Loucy (cell line): ENCODE results near the gene TCF7L2.

Experiments used
- H2AFZ ChIP-seq: fragments of 200-600 bp; sonication (generic); 2 replicates; pipeline ENCODE4 v1.6.0; 2016; ENCODE audit warnings: antibody characterized with exemption, mild to moderate bottlenecking, low read length, moderate library complexity
- H3F3A ChIP-seq: fragments of 200-600 bp; 2 replicates; pipeline ENCODE4 v1.6.0; 2016; ENCODE audit warnings: antibody characterized with exemption, low read depth, mild to moderate bottlenecking
- H3K27me3 ChIP-seq: fragments of 200-600 bp; sonication (generic); 2 replicates; pipeline ENCODE4 v1.6.1; 2014; ENCODE audit warnings: low read length, mild to moderate bottlenecking; ENCODE audit not compliant: insufficient read depth, poor library complexity, severe bottlenecking
- H3K36me3 ChIP-seq: fragments of 200-600 bp; sonication (generic); 2 replicates; pipeline ENCODE4 v1.6.1; 2016; ENCODE audit warnings: low read length; ENCODE audit not compliant: insufficient read depth
- H3K4me1 ChIP-seq: fragments of 200-600 bp; sonication (generic); 2 replicates; pipeline ENCODE4 v1.5.1; 2014; ENCODE audit warnings: low read length, mild to moderate bottlenecking; ENCODE audit not compliant: insufficient read depth, poor library complexity, severe bottlenecking
- H3K4me2 ChIP-seq: fragments of 200-600 bp; sonication (generic); 2 replicates; pipeline ENCODE4 v1.6.0; 2014; ENCODE audit warnings: antibody characterized with exemption, low read length, low read depth, mild to moderate bottlenecking; ENCODE audit not compliant: poor library complexity, severe bottlenecking
- H3K4me3 ChIP-seq: fragments of 200-600 bp; sonication (generic); 2 replicates; pipeline ENCODE4 v1.5.1; 2014; ENCODE audit warnings: low read length, mild to moderate bottlenecking, mixed read lengths; ENCODE audit not compliant: poor library complexity, severe bottlenecking
- H3K79me2 ChIP-seq: fragments of 200-600 bp; sonication (generic); 2 replicates; pipeline ENCODE4 v1.6.1; 2014; ENCODE audit warnings: low read length; ENCODE audit not compliant: insufficient read depth
- H3K9ac ChIP-seq: fragments of 200-600 bp; sonication (generic); 2 replicates; pipeline ENCODE4 v1.6.0; 2014; ENCODE audit warnings: mild to moderate bottlenecking, low read depth, low read length, moderate library complexity; ENCODE audit not compliant: poor library complexity, severe bottlenecking
- H3K9me2 ChIP-seq: fragments of 200-600 bp; sonication (generic); replicated peaks from 2 replicates; pipeline ENCODE4 v1.6.1; 2016; ENCODE audit warnings: low read depth, low read length, mixed read lengths
- H3K9me3 ChIP-seq: fragments of 200-600 bp; sonication (generic); 2 replicates; pipeline ENCODE4 v1.6.1; 2014; ENCODE audit warnings: mild to moderate bottlenecking, antibody characterized with exemption, low read length, low read depth; ENCODE audit not compliant: insufficient read depth
- H4K20me1 ChIP-seq: fragments of 200-600 bp; sonication (generic); 2 replicates; pipeline ENCODE4 v1.6.0; 2014; ENCODE audit warnings: antibody characterized with exemption, low read length, mild to moderate bottlenecking; ENCODE audit not compliant: insufficient read depth, poor library complexity, severe bottlenecking
- EZH2phosphoT487 ChIP-seq: fragments of 200-600 bp; IDR thresholded peaks from 2 replicates; pipeline ENCODE4 v1.6.1; 2018; ENCODE audit warnings: antibody characterized with exemption, mild to moderate bottlenecking, moderate library complexity, borderline replicate concordance
- TF ChIP-seq, protein P1 (sequence below): fragments of 200-600 bp; sonication (generic); conservative IDR thresholded peaks from 2 replicates; pipeline ENCODE4 v1.5.1; 2014; ENCODE audit warnings: mild to moderate bottlenecking, antibody characterized with exemption, low read length

The TCF7L2 gene

DNA sequence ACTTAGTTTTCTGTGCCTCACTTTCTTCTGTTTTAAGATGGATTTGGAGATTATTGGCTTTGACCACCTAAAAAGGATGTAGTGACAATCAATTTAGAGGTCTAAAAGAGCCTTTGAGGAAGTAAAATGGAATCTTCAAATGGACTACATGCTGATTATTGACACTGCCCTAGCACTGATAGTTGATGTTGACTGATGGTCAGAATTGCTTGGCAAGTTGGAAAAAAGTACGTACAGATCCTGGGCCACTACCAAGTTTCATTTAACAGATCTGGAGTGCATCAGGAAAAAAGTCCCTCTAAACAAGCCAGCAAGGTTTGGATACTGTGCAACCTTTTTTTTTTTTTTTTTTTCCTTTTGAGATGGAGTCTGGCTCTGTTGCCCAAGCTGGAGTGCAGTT, 81.1 kb downstream of the TCF7L2 start:
- Histone ChIP-seq H3K36me3 (no peaks in the 10 kb centered on the region), H3K79me2 (peaks cover 22% of the 10 kb centered on the region), H4K20me1 (peaks cover 4% of the 10 kb centered on the region), H3K27me3 (no peaks in the 10 kb centered on the region), H3K4me1 (peaks cover 35% of the 10 kb centered on the region), H3F3A (no peaks in the 10 kb centered on the region), H2AFZ (no peak overlapping the region), H3K4me2 (no peak overlapping the region), H3K4me3 (no peak overlapping the region), H3K9me2 (no peaks in the 10 kb centered on the region), H3K9ac (no peak overlapping the region), H3K9me3 (no peaks in the 10 kb centered on the region)
- no peak for TF ChIP-seq EZH2phosphoT487
- TF ChIP-seq, protein P1, sequence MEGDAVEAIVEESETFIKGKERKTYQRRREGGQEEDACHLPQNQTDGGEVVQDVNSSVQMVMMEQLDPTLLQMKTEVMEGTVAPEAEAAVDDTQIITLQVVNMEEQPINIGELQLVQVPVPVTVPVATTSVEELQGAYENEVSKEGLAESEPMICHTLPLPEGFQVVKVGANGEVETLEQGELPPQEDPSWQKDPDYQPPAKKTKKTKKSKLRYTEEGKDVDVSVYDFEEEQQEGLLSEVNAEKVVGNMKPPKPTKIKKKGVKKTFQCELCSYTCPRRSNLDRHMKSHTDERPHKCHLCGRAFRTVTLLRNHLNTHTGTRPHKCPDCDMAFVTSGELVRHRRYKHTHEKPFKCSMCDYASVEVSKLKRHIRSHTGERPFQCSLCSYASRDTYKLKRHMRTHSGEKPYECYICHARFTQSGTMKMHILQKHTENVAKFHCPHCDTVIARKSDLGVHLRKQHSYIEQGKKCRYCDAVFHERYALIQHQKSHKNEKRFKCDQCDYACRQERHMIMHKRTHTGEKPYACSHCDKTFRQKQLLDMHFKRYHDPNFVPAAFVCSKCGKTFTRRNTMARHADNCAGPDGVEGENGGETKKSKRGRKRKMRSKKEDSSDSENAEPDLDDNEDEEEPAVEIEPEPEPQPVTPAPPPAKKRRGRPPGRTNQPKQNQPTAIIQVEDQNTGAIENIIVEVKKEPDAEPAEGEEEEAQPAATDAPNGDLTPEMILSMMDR: no peak

DNA sequence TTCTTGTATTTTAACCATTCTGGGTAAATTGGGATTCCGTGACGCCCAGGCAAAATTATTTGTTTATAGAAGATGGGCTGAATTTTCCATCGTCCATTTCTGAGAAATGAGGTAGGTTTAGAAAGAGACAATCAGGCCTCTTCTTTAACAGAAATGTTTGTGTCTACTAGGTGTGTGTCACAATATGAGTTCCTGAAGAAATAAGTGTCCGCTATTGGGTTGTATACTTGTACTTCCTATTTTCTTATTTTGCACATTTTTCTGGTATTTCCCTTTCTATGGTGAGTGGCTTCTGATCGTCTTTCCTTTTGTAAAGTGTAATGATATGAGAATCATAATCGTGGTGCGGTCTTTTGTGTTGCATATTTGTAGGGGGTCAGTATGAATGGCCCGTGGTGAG, 83.9 kb downstream of the TCF7L2 start:
- no peaks in the 10 kb centered on the region for H3F3A ChIP-seq
- no peaks in the 10 kb centered on the region for H4K20me1 ChIP-seq
- H2AFZ ChIP-seq: no peak overlapping the region
- H3K36me3 ChIP-seq: no peaks in the 10 kb centered on the region
- H3K9ac ChIP-seq: no peak overlapping the region
- H3K4me1 ChIP-seq: peaks cover 7% of the 10 kb centered on the region
- H3K79me2 ChIP-seq: peaks cover 13% of the 10 kb centered on the region
- no peaks in the 10 kb centered on the region for H3K9me2 ChIP-seq
- no peaks in the 10 kb centered on the region for H3K9me3 ChIP-seq
- no peak overlapping the region for H3K4me2 ChIP-seq
- H3K27me3 ChIP-seq: no peaks in the 10 kb centered on the region
- TF ChIP-seq, protein P1: no peak
- no peak for TF ChIP-seq EZH2phosphoT487
- H3K4me3 ChIP-seq: no peak overlapping the region

DNA sequence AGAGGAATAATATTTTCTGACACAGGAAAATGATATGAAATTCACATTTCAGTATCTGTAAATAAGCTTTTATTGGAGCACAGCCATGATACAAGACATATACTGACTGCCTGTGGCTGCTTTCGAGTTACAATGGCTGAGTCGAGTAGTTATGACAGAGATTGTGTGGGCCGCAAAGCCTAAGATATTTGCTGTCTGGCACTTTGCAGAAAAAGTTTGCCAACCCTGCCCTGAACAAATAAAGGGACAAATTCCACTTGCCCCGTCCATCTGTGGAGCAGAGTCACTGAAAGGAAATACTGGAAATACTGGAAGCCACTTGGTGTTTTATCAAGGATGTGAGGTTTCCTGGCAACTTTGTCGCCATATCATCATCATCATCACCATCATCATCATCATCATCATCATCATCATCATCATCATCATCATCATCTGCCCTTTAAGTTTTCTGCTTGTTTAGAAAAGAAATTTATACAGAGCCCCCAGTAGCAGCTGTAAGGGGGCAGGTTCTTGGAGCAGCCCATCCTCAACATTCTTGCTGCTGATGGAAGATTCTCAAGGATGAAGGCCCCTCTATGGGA, 85.8 kb downstream of the TCF7L2 start:
- no peak overlapping the region for H3K9ac ChIP-seq
- H3K27me3 ChIP-seq: no peaks in the 10 kb centered on the region
- peaks cover 8% of the 10 kb centered on the region; the same call in 1 of the 2 replicates for H3K36me3 ChIP-seq
- H3K4me2 ChIP-seq: no peak overlapping the region
- no peak overlapping the region for H2AFZ ChIP-seq
- no peaks in the 10 kb centered on the region for H4K20me1 ChIP-seq
- no peaks in the 10 kb centered on the region for H3F3A ChIP-seq
- H3K9me2 ChIP-seq: no peaks in the 10 kb centered on the region
- no peak for TF ChIP-seq EZH2phosphoT487
- TF ChIP-seq, protein P1: no peak
- H3K79me2 ChIP-seq: 0 out of 2 replicates have a peak, but pooled peaks cover 3% of the 10 kb centered on the region
- H3K9me3 ChIP-seq: no peaks in the 10 kb centered on the region
- H3K4me3 ChIP-seq: no peak overlapping the region
- H3K4me1 ChIP-seq: no peaks in the 10 kb centered on the region
